SK-N-SH treated with all-trans-retinoic acid at 6 μM for 48 hours (cell line): Measurements from ENCODE around the gene KCND2.

Experiments
- ATAC-seq: fragments of 200-7000 bp; cut with Tn5 transposase; 3 replicates; pipeline ENCODE4 v1.9.1; 2020; ENCODE audit warnings: mild to moderate bottlenecking, moderate library complexity
- ARNTL ChIP-seq: fragments of 450-650 bp; formaldehyde crosslinking; IDR thresholded peaks from 2 replicates; pipeline ENCODE4 v1.5.0; 2020; ENCODE audit warnings: low read depth, mild to moderate bottlenecking, moderate library complexity, borderline replicate concordance
- BACH2 ChIP-seq: fragments of 250-450 bp; sonication (Bioruptor Pico); IDR thresholded peaks from 2 replicates; pipeline ENCODE4 v1.9.0; 2021; ENCODE audit warnings: mild to moderate bottlenecking, borderline replicate concordance
- CSDC2 ChIP-seq: fragments of 250-450 bp; sonication (Bioruptor Pico); IDR thresholded peaks from 2 replicates; pipeline ENCODE4 v1.5.0; 2020; ENCODE audit warnings: mild to moderate bottlenecking, moderate library complexity
- ESRRG ChIP-seq: fragments of 250-450 bp; sonication (Bioruptor Pico); IDR thresholded peaks from 2 replicates; pipeline ENCODE4 v1.6.1; 2021; ENCODE audit warnings: mild to moderate bottlenecking
- GLIS3 ChIP-seq: fragments of 250-450 bp; sonication (Bioruptor Pico); IDR thresholded peaks from 2 replicates; pipeline ENCODE4 v1.5.0; 2020; ENCODE audit warnings: mild to moderate bottlenecking, moderate library complexity
- OSR1 ChIP-seq: fragments of 250-450 bp; sonication (Bioruptor Pico); IDR thresholded peaks from 2 replicates; pipeline ENCODE4 v1.8.0; 2022; ENCODE audit warnings: moderate library complexity, mild to moderate bottlenecking, inconsistent platforms
- PPARA ChIP-seq: fragments of 250-450 bp; sonication (Bioruptor Pico); IDR thresholded peaks from 2 replicates; pipeline ENCODE4 v1.5.0; 2020; ENCODE audit warnings: mild to moderate bottlenecking, borderline replicate concordance
- RARB ChIP-seq: fragments of 250-450 bp; sonication (Bioruptor Pico); IDR thresholded peaks from 2 replicates; pipeline ENCODE4 v1.8.0; 2021; ENCODE audit warnings: mild to moderate bottlenecking, moderate library complexity
- SNAI2 ChIP-seq: fragments of 250-450 bp; sonication (Bioruptor Pico); IDR thresholded peaks from 2 replicates; pipeline ENCODE4 v1.5.0; 2020; ENCODE audit warnings: mild to moderate bottlenecking, moderate library complexity
- TCF4 ChIP-seq: fragments of 250-450 bp; sonication (Bioruptor Pico); IDR thresholded peaks from 2 replicates; pipeline ENCODE4 v1.8.0; 2021; ENCODE audit warnings: mild to moderate bottlenecking, moderate library complexity, borderline replicate concordance
- TOX ChIP-seq: fragments of 250-450 bp; sonication (Bioruptor Pico); IDR thresholded peaks from 2 replicates; pipeline ENCODE4 v1.8.0; 2021; ENCODE audit warnings: mild to moderate bottlenecking, moderate library complexity, borderline replicate concordance
- ZC3H10 ChIP-seq: fragments of 250-450 bp; sonication (Bioruptor Pico); IDR thresholded peaks from 2 replicates; pipeline ENCODE4 v1.5.1; 2021; ENCODE audit warnings: mild to moderate bottlenecking, moderate library complexity
- ZFP3 ChIP-seq: fragments of 250-450 bp; sonication (Bioruptor Pico); IDR thresholded peaks from 2 replicates; pipeline ENCODE4 v1.5.0; 2020; ENCODE audit warnings: mild to moderate bottlenecking, moderate library complexity
- ZNF565 ChIP-seq: fragments of 450-650 bp; formaldehyde crosslinking; conservative IDR thresholded peaks from 2 replicates; pipeline ENCODE4 v1.5.0; 2020; ENCODE audit warnings: low read depth, mild to moderate bottlenecking, moderate library complexity
- ZNF70 ChIP-seq: fragments of 450-650 bp; formaldehyde crosslinking; IDR thresholded peaks from 2 replicates; pipeline ENCODE4 v1.5.0; 2020; ENCODE audit warnings: mild to moderate bottlenecking, moderate library complexity
- ZNF8 ChIP-seq: fragments of 450-650 bp; formaldehyde crosslinking; IDR thresholded peaks from 2 replicates; pipeline ENCODE4 v1.5.0; 2020; ENCODE audit warnings: mild to moderate bottlenecking, moderate library complexity
- TF ChIP-seq, protein P1 (sequence below): fragments of 250-450 bp; sonication (Bioruptor Pico); IDR thresholded peaks from 2 replicates; pipeline ENCODE4 v1.8.0; 2021; ENCODE audit warnings: low read depth, mild to moderate bottlenecking, moderate library complexity, borderline replicate concordance
- TF ChIP-seq, protein P2 (sequence below): fragments of 250-450 bp; sonication (Bioruptor Pico); IDR thresholded peaks from 2 replicates; pipeline ENCODE4 v1.8.0; 2020; ENCODE audit warnings: mild to moderate bottlenecking, moderate library complexity, borderline replicate concordance
- TF ChIP-seq, protein P3 (sequence below): fragments of 250-450 bp; sonication (Bioruptor Pico); IDR thresholded peaks from 2 replicates; pipeline ENCODE4 v1.5.0; 2020; ENCODE audit warnings: mild to moderate bottlenecking, moderate library complexity
- TF ChIP-seq, protein P4 (sequence below): fragments of 250-450 bp; sonication (Bioruptor Pico); IDR thresholded peaks from 2 replicates; pipeline ENCODE4 v1.5.1; 2020; ENCODE audit warnings: low read depth, mild to moderate bottlenecking, moderate library complexity
- TF ChIP-seq, protein P5 (sequence below): fragments of 250-450 bp; sonication (Bioruptor Pico); IDR thresholded peaks from 2 replicates; pipeline ENCODE4 v1.5.1; 2021; ENCODE audit warnings: mild to moderate bottlenecking, moderate library complexity

Gene KCND2

DNA sequence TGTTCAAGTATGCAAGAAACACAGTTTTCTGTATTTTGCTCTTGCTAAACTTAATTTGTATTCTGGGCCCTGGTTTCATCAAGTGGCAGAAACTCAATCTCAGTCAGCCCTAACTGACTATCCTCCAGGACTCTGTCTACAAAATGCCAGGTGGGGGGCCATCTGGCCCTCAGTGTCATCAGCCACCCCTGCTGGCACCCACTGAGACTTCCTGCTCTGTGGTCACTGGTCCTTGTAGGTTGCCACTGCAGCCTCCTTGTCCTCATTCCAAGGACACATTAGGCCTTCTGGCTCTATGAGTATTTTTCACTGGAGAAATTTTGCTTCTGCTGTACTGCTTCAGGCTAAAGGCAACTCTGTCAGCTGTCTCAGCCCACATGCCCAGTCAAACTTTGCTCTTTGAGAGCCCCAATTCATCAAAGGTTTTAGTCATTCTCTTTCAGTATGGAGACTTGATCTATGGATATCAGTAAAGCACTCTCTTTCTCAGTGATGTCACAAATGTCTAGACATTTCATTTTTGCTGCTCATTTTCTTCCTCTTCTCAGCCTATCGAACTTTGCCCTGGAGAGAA is 163.6 kb downstream of the KCND2 start:
- TF ChIP-seq RARB (CRISPR knock-in tag) (no peak), BACH2 (CRISPR knock-in tag) (no peak), GLIS3 (CRISPR knock-in tag) (no peak), ZFP3 (CRISPR knock-in tag) (no peak), ZNF565 (no peak), TOX (CRISPR knock-in tag) (no peak), ARNTL (no peak), ZC3H10 (CRISPR knock-in tag) (no peak), ZNF8 (CRISPR knock-in tag) (no peak), ZNF70 (no peak), ESRRG (CRISPR knock-in tag) (no peak), TCF4 (no peak), SNAI2 (CRISPR knock-in tag) (no peak), PPARA (CRISPR knock-in tag) (no peak), CSDC2 (CRISPR knock-in tag) (no peak)
- TF ChIP-seq, protein P1, sequence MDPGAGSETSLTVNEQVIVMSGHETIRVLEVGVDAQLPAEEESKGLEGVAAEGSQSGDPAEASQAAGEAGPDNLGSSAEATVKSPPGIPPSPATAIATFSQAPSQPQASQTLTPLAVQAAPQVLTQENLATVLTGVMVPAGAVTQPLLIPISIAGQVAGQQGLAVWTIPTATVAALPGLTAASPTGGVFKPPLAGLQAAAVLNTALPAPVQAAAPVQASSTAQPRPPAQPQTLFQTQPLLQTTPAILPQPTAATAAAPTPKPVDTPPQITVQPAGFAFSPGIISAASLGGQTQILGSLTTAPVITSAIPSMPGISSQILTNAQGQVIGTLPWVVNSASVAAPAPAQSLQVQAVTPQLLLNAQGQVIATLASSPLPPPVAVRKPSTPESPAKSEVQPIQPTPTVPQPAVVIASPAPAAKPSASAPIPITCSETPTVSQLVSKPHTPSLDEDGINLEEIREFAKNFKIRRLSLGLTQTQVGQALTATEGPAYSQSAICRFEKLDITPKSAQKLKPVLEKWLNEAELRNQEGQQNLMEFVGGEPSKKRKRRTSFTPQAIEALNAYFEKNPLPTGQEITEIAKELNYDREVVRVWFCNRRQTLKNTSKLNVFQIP (CRISPR knock-in tag): no peak
- TF ChIP-seq, protein P2, sequence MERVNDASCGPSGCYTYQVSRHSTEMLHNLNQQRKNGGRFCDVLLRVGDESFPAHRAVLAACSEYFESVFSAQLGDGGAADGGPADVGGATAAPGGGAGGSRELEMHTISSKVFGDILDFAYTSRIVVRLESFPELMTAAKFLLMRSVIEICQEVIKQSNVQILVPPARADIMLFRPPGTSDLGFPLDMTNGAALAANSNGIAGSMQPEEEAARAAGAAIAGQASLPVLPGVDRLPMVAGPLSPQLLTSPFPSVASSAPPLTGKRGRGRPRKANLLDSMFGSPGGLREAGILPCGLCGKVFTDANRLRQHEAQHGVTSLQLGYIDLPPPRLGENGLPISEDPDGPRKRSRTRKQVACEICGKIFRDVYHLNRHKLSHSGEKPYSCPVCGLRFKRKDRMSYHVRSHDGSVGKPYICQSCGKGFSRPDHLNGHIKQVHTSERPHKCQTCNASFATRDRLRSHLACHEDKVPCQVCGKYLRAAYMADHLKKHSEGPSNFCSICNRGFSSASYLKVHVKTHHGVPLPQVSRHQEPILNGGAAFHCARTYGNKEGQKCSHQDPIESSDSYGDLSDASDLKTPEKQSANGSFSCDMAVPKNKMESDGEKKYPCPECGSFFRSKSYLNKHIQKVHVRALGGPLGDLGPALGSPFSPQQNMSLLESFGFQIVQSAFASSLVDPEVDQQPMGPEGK: no peak
- TF ChIP-seq, protein P3, sequence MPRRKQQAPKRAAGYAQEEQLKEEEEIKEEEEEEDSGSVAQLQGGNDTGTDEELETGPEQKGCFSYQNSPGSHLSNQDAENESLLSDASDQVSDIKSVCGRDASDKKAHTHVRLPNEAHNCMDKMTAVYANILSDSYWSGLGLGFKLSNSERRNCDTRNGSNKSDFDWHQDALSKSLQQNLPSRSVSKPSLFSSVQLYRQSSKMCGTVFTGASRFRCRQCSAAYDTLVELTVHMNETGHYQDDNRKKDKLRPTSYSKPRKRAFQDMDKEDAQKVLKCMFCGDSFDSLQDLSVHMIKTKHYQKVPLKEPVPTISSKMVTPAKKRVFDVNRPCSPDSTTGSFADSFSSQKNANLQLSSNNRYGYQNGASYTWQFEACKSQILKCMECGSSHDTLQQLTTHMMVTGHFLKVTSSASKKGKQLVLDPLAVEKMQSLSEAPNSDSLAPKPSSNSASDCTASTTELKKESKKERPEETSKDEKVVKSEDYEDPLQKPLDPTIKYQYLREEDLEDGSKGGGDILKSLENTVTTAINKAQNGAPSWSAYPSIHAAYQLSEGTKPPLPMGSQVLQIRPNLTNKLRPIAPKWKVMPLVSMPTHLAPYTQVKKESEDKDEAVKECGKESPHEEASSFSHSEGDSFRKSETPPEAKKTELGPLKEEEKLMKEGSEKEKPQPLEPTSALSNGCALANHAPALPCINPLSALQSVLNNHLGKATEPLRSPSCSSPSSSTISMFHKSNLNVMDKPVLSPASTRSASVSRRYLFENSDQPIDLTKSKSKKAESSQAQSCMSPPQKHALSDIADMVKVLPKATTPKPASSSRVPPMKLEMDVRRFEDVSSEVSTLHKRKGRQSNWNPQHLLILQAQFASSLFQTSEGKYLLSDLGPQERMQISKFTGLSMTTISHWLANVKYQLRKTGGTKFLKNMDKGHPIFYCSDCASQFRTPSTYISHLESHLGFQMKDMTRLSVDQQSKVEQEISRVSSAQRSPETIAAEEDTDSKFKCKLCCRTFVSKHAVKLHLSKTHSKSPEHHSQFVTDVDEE (CRISPR knock-in tag): no peak
- TF ChIP-seq, protein P4, sequence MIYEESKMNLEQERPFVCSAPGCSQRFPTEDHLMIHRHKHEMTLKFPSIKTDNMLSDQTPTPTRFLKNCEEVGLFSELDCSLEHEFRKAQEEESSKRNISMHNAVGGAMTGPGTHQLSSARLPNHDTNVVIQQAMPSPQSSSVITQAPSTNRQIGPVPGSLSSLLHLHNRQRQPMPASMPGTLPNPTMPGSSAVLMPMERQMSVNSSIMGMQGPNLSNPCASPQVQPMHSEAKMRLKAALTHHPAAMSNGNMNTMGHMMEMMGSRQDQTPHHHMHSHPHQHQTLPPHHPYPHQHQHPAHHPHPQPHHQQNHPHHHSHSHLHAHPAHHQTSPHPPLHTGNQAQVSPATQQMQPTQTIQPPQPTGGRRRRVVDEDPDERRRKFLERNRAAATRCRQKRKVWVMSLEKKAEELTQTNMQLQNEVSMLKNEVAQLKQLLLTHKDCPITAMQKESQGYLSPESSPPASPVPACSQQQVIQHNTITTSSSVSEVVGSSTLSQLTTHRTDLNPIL (CRISPR knock-in tag): no peak
- no peak for ATAC-seq

DNA sequence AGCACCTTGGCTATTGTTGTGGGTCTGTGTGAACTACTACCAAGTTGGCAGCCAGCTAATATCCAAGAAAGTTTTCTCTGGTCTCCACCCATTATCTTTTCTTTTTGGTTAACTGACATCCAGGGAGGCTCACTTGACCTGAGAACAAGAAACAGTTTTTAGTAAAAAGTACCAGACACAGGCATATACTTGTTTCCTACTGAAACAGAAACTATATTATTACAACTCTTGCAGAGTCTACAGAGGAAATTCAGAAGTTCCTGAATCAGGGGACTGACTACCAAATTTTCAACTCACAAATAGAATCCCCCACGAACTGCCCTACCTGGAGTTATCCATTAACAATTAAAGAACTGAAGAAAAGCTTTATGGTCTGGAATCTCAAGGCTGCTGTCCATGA is 168.9 kb downstream of the KCND2 start:
- no peak for ATAC-seq
- TF ChIP-seq CSDC2 (CRISPR knock-in tag) (no peak), BACH2 (CRISPR knock-in tag) (no peak), TOX (CRISPR knock-in tag) (no peak), TCF4 (no peak), ESRRG (CRISPR knock-in tag) (no peak), RARB (CRISPR knock-in tag) (no peak), OSR1 (CRISPR knock-in tag) (no peak), SNAI2 (CRISPR knock-in tag) (no peak), PPARA (CRISPR knock-in tag) (no peak), ZFP3 (CRISPR knock-in tag) (no peak), GLIS3 (CRISPR knock-in tag) (no peak)
- TF ChIP-seq, protein P4 (CRISPR knock-in tag): no peak
- TF ChIP-seq, protein P2: no peak
- TF ChIP-seq, protein P1 (CRISPR knock-in tag): no peak
- TF ChIP-seq, protein P3 (CRISPR knock-in tag): no peak
- TF ChIP-seq, protein P5, sequence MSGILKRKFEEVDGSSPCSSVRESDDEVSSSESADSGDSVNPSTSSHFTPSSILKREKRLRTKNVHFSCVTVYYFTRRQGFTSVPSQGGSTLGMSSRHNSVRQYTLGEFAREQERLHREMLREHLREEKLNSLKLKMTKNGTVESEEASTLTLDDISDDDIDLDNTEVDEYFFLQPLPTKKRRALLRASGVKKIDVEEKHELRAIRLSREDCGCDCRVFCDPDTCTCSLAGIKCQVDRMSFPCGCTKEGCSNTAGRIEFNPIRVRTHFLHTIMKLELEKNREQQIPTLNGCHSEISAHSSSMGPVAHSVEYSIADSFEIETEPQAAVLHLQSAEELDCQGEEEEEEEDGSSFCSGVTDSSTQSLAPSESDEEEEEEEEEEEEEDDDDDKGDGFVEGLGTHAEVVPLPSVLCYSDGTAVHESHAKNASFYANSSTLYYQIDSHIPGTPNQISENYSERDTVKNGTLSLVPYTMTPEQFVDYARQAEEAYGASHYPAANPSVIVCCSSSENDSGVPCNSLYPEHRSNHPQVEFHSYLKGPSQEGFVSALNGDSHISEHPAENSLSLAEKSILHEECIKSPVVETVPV (CRISPR knock-in tag): no peak
